Mesothelial cell of epicardium (in vitro differentiated cells): Measurements from ENCODE around the gene LRRC27. TPM values are rescaled to one million over a fixed set of nuclear protein-coding genes. Genes with fewer than 3 reads are reported as not detected.
"Not testable (repeated sequence)": the region's sequence is repeated elsewhere in the genome, so short reads cannot be mapped to it uniquely, and the experiment has no call there.

ENCODE experiments used
- DNase-seq, 2 experiments: peaks; one replicate each; pipeline ENCODE4 v3.0.0; 2021; ENCODE audit warnings: low spot score in 2 of 2; ENCODE audit not compliant: unreplicated experiment in 2 of 2
- H3K27ac Mint-ChIP-seq: 2 replicates; pipeline ENCODE4 v1.8.0; 2021; ENCODE audit warnings: mixed read lengths
- H3K27me3 Mint-ChIP-seq: 2 replicates; pipeline ENCODE4 v1.8.0; 2021; ENCODE audit warnings: low read depth, mixed read lengths
- H3K36me3 Mint-ChIP-seq: 2 replicates; pipeline ENCODE4 v1.8.0; 2021; ENCODE audit warnings: mixed read lengths
- H3K4me1 Mint-ChIP-seq: 2 replicates; pipeline ENCODE4 v1.8.0; 2021; ENCODE audit warnings: mixed read lengths
- H3K4me3 Mint-ChIP-seq: 2 replicates; pipeline ENCODE4 v1.8.0; 2021; ENCODE audit warnings: mild to moderate bottlenecking, moderate library complexity, mixed read lengths
- H3K9me3 Mint-ChIP-seq: 2 replicates; pipeline ENCODE4 v1.8.0; 2021; ENCODE audit warnings: mixed read lengths
- total RNA-seq: library from RNA; stranded (reverse); gene quantifications from 3 replicates; pipeline ENCODE4 v1.2.1, GENCODE V29; 2021
- TF ChIP-seq, protein P1 (sequence below): fragments of 200-600 bp; sonication (generic); IDR thresholded peaks from one replicate; pipeline ENCODE4 v1.5.0; 2021; ENCODE audit warnings: antibody characterized with exemption; ENCODE audit not compliant: unreplicated experiment

LRRC27 gene
- total RNA-seq, 1 donor from 2014 or later = 15.2 TPM

- no peaks in the 10 kb centered on the region for H3K4me1 Mint-ChIP-seq
- no peak for DNase-seq
- peaks cover 18% of the 10 kb centered on the region for H3K9me3 Mint-ChIP-seq
These were observed 40.2 kb upstream of the LRRC27 start for GRCh38 chr10:132291826-132292225.

DNA sequence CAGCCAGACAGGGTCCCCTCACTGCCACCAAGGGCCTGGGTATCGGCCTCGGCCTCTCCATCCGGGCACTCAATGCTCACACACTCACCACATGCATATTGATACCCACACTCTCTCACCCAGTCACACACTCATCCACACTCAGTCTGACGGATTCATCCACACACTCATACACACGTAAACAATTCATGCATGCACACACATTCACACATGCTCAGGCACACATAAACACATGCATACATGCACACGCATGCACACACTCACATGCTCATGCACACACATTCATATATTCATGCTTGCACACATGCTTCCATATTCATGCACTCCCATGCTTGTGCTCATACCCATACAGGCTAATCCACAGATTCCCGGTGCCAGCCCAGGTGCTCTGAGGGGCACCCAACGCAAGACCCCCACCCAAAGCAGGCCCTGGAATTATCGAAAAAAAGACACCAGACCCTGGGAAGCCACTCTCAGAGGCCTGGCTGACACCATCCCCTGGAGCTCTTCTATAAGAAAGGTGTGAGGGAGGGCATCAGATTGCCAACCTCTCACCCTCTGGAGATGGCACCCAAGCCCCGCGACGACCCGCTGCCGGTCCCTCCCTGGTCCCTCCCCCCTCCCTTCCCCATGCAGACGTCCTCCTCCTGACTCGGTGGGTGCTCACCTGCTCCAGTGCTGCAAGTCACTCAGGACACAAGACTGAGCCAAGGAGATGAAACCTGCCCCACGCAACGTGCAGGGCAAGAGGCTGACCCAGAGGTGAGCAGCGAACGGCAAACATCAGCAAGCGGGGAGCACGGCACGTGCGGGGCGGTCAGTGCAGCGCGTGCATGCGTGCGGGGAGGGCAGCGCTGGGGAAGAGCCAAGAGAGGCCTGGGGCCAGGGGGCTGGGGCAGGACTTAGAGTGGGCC, 39.4 kb upstream of the LRRC27 start:
- H3K4me3 Mint-ChIP-seq = no peak overlapping the region
- TF ChIP-seq, protein P1, sequence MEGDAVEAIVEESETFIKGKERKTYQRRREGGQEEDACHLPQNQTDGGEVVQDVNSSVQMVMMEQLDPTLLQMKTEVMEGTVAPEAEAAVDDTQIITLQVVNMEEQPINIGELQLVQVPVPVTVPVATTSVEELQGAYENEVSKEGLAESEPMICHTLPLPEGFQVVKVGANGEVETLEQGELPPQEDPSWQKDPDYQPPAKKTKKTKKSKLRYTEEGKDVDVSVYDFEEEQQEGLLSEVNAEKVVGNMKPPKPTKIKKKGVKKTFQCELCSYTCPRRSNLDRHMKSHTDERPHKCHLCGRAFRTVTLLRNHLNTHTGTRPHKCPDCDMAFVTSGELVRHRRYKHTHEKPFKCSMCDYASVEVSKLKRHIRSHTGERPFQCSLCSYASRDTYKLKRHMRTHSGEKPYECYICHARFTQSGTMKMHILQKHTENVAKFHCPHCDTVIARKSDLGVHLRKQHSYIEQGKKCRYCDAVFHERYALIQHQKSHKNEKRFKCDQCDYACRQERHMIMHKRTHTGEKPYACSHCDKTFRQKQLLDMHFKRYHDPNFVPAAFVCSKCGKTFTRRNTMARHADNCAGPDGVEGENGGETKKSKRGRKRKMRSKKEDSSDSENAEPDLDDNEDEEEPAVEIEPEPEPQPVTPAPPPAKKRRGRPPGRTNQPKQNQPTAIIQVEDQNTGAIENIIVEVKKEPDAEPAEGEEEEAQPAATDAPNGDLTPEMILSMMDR = no peak

More at GRCh38 chr10:132291826-132292225, 40.2 kb upstream of the LRRC27 start:
- TF ChIP-seq, protein P1 = no peak
- Mint-ChIP-seq H3K27me3 (peaks cover 55% of the 10 kb centered on the region), H3K36me3 (no peaks in the 10 kb centered on the region), H3K27ac (no peak overlapping the region), H3K4me3 (no peak overlapping the region)

GRCh38 chr10:132293201-132293812, 38.7 kb upstream of the LRRC27 start:
- TF ChIP-seq, protein P1 = no peak
- H3K4me1 Mint-ChIP-seq = no peaks in the 10 kb centered on the region
- no peak overlapping the region for H3K27ac Mint-ChIP-seq
- H3K36me3 Mint-ChIP-seq = no peaks in the 10 kb centered on the region
- no peak overlapping the region for H3K4me3 Mint-ChIP-seq
- H3K9me3 Mint-ChIP-seq = peaks cover 11% of the 10 kb centered on the region
- no peak for DNase-seq
- peaks cover 51% of the 10 kb centered on the region for H3K27me3 Mint-ChIP-seq

More for the DNA sequence above, 39.4 kb upstream of the LRRC27 start:
- Mint-ChIP-seq H3K9me3 (peaks cover 18% of the 10 kb centered on the region), H3K36me3 (no peaks in the 10 kb centered on the region), H3K27me3 (peaks cover 53% of the 10 kb centered on the region), H3K4me1 (no peaks in the 10 kb centered on the region), H3K27ac (no peak overlapping the region)
- DNase-seq = no peak

GRCh38 chr10:132293813-132294520, 38.0 kb upstream of the LRRC27 start:
- TF ChIP-seq, protein P1 = no peak
- Mint-ChIP-seq H3K36me3 (no peaks in the 10 kb centered on the region), H3K4me1 (no peaks in the 10 kb centered on the region), H3K9me3 (peaks cover 5% of the 10 kb centered on the region), H3K27me3 (peaks cover 53% of the 10 kb centered on the region), H3K27ac (no peak overlapping the region), H3K4me3 (no peak overlapping the region)
- no peak for DNase-seq

- Mint-ChIP-seq H3K9me3 (no peaks in the 10 kb centered on the region), H3K4me1 (no peaks in the 10 kb centered on the region), H3K36me3 (no peaks in the 10 kb centered on the region), H3K4me3 (no peak overlapping the region), H3K27ac (no peak overlapping the region), H3K27me3 (peaks cover 52% of the 10 kb centered on the region)
- TF ChIP-seq, protein P1 = no peak
- DNase-seq = no peak
These were observed 37.3 kb upstream of the LRRC27 start for GRCh38 chr10:132294561-132295318.

DNA sequence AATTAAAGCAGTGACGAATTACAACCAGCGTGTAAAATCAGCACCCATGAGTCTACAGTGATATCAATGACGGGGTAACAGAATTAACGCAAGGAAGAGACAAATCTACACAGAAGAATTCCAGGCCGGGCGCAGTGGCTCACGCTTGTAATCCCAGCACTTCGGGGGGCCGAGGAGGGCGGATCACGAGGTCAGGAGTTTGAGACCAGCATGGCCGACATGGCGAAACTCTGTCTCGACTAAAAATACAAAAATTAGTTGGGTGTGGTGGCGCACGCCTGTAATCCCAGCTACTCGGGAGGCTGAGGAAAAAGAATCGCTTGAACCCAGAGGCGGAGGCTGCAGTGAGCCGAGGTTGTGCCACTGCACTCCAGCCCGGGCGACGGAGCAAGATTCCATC, 36.5 kb upstream of the LRRC27 start:
- not testable (repeated sequence) for H3K4me1 Mint-ChIP-seq, H3K4me3 Mint-ChIP-seq, DNase-seq, H3K9me3 Mint-ChIP-seq, H3K36me3 Mint-ChIP-seq, H3K27ac Mint-ChIP-seq
- H3K27me3 Mint-ChIP-seq = peaks cover 52% of the 10 kb centered on the region
